KBM-7 (cell line): ENCODE results near the gene C9.
A peak's percentile ranks its signal among the peaks of the same experiment; 100 is the strongest.

Experiments
- DNase-seq: peaks from one replicate; pipeline ENCODE4 v3.0.0-alpha.2; 2015
- in situ Hi-C: fragments of 300-500 bp; cut with MboI; formaldehyde crosslinking; loops from 2 replicates; pipeline ENCODE4 v1.14.3; 2020; ENCODE audit warnings: low sequenced_read_pairs, low pct_unique_long_range_greater_than_20kb, mixed read lengths

The C9 gene

GRCh38 chr5:39377613-39378012 is 13.3 kb upstream of the C9 start:
- in situ Hi-C loops, result no loop called here
- no peak for DNase-seq

- in situ Hi-C loops, result no loop called here
- DNase-seq, result peak; percentile 79
Measured at GRCh38 chr5:39376293-39376714, 12.0 kb upstream of the C9 start.

GRCh38 chr5:39373791-39374190 is 9.5 kb upstream of the C9 start:
- in situ Hi-C loops, result no loop called here
- DNase-seq, result no peak

- in situ Hi-C loops, result no loop called here
- no peak for DNase-seq
Measured at GRCh38 chr5:39371367-39371635, 7.0 kb upstream of the C9 start.

GRCh38 chr5:39370555-39371366 is 6.5 kb upstream of the C9 start:
- DNase-seq, result no peak
- in situ Hi-C loops, result no loop called here

GRCh38 chr5:39369123-39369815 is 5.0 kb upstream of the C9 start:
- no peak for DNase-seq
- in situ Hi-C loops, result no loop called here

GRCh38 chr5:39368116-39368515 is 3.8 kb upstream of the C9 start:
- in situ Hi-C loops, result no loop called here
- no peak for DNase-seq

- DNase-seq, result no peak
- in situ Hi-C loops, result no loop called here
Measured at GRCh38 chr5:39367711-39368110, 3.4 kb upstream of the C9 start.

GRCh38 chr5:39363217-39363616 is 1.1 kb downstream of the C9 start:
- in situ Hi-C loops, result no loop called here
- no peak for DNase-seq

- no peak for DNase-seq
- in situ Hi-C loops, result no loop called here
Measured at GRCh38 chr5:39362646-39363045, 1.6 kb downstream of the C9 start.

GRCh38 chr5:39361306-39361705 is 3.0 kb downstream of the C9 start:
- DNase-seq, result no peak
- in situ Hi-C loops, result no loop called here

- in situ Hi-C loops, result no loop called here
- peak; percentile 8 for DNase-seq
Measured at GRCh38 chr5:39360471-39361111, 3.7 kb downstream of the C9 start.

- no peak for DNase-seq
- in situ Hi-C loops, result no loop called here
Measured at GRCh38 chr5:39356263-39356662, 8.0 kb downstream of the C9 start.

- in situ Hi-C loops, result no loop called here
- no peak for DNase-seq
Measured at GRCh38 chr5:39355324-39355723, 9.0 kb downstream of the C9 start.

- in situ Hi-C loops, result no loop called here
Measured at GRCh38 chr5:39353717-39354399, 10.4 kb downstream of the C9 start.

GRCh38 chr5:39352951-39353350 is 11.3 kb downstream of the C9 start:
- in situ Hi-C loops, result no loop called here

More at GRCh38 chr5:39353717-39354399, 10.4 kb downstream of the C9 start:
- no peak for DNase-seq

GRCh38 chr5:39352170-39352569 is 12.1 kb downstream of the C9 start:
- in situ Hi-C loops, result no loop called here
- DNase-seq, result no peak

More at GRCh38 chr5:39352951-39353350, 11.3 kb downstream of the C9 start:
- no peak for DNase-seq

GRCh38 chr5:39349484-39349883 is 14.8 kb downstream of the C9 start:
- in situ Hi-C loops, result no loop called here

GRCh38 chr5:39342460-39342859 is 21.8 kb downstream of the C9 start:
- no peak for DNase-seq
- in situ Hi-C loops, result no loop called here

More at GRCh38 chr5:39349484-39349883, 14.8 kb downstream of the C9 start:
- no peak for DNase-seq

- no peak for DNase-seq
- in situ Hi-C loops, result no loop called here
Measured at GRCh38 chr5:39341896-39342295, 22.4 kb downstream of the C9 start.
